ENCODE measurements around the gene SERAC1.

SERAC1 gene

GRCh38 chr6:158064725-158065251, 103.3 kb downstream of the SERAC1 start:
- peak; percentile 23 for ATAC-seq
- no peak for DNase-seq
- no peaks in the 10 kb centered on the region for H3K9me3 Mint-ChIP-seq
- H3K4me3 Mint-ChIP-seq = no peak overlapping the region
- H3K27me3 Mint-ChIP-seq = no peaks in the 10 kb centered on the region
- no peak overlapping the region for H3K27ac Mint-ChIP-seq
- peaks cover 28% of the 10 kb centered on the region for H3K4me1 Mint-ChIP-seq

DNA sequence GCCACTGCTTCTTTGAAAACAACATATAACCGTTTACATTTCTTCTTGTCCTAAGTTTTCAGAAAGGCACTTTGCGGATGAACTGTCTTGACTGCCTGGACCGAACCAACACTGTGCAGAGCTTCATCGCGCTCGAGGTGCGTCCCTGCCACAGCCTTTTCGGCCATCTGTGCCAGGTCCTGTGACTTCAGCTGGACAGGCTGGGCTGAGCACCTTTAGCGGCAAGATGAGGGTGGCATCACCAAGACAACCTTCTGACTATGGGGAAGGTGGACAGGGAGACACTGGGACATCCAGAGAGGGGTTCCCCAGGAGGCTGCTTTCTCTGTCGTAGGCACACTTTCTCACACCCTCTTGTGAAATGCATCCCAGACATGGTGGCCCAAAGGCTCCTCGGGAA, 104.3 kb downstream of the SERAC1 start:
- no peak overlapping the region for H3K27ac Mint-ChIP-seq
- no peak for ATAC-seq
- no peaks in the 10 kb centered on the region for H3K27me3 Mint-ChIP-seq
- no peaks in the 10 kb centered on the region for H3K9me3 Mint-ChIP-seq
- H3K4me3 Mint-ChIP-seq = no peak overlapping the region
- DNase-seq = no peak
- H3K4me1 Mint-ChIP-seq = peaks cover 21% of the 10 kb centered on the region

DNA sequence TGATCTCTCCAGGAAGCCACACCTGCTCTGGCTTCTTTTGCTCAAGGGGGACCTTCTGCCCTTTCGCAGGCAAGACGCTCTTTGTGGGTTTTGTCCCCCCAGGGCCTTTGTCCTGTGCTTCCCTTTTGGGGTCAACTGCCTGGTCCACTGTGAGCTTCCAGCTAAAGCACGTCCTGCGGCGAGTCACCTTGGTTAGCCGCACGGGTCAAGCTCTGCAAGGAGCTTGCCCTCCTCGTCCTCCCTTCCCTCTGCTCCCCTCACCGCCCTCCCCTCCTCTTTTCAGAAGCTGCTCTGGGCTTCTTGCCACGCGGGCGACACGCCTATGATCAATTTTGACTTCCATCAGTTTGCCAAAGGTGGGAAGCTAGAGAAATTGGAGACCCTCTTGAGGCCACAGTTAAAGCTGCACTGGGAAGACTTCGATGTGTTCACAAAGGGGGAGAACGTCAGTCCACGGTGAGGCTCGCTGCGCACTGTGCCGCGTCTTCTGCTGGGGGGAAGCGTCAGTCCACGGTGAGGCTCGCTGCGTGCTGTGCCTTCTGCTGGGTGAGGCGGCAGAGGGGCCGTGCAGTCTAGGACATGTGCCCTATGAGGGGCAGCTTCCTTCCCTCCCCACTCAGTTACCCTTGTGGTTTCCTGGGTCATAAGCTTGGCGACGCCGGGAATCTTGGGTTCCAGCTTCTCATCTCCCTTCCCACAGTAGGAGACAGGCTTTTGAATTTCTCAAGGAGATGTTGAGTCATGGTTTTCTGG, 106.2 kb downstream of the SERAC1 start:
- DNase-seq = no peak
- H3K27ac Mint-ChIP-seq = no peak overlapping the region
- peaks cover 21% of the 10 kb centered on the region for H3K4me1 Mint-ChIP-seq
- ATAC-seq = no peak
- no peaks in the 10 kb centered on the region for H3K9me3 Mint-ChIP-seq
- H3K27me3 Mint-ChIP-seq = no peaks in the 10 kb centered on the region
- H3K4me3 Mint-ChIP-seq = no peak overlapping the region

DNA sequence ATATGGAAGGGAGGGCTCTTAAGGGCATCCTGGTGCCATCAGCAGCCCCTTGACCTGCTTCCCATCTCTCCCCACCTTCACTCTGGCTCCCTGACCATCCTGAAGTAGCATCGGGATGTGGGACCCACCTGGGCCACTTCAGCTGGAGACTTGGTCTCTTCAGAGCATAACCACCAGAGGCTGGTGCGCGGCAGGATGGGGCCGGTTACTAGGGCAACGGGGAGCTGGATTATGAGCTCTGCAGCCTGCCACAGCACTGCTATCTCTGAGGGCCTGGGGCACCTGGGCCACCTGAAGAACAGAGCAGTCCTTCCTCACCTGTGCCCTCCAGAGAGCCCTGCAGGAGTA, 106.7 kb downstream of the SERAC1 start:
- no peak for DNase-seq
- ATAC-seq = no peak
- no peak overlapping the region for H3K27ac Mint-ChIP-seq
- no peak overlapping the region for H3K4me3 Mint-ChIP-seq
- H3K27me3 Mint-ChIP-seq = no peaks in the 10 kb centered on the region
- H3K4me1 Mint-ChIP-seq = peaks cover 27% of the 10 kb centered on the region
- H3K9me3 Mint-ChIP-seq = no peaks in the 10 kb centered on the region

- ATAC-seq = no peak
- H3K27ac Mint-ChIP-seq = peak overlapping the region in 1 of 2 donors; percentile 57
- H3K4me1 Mint-ChIP-seq = peaks cover 30% of the 10 kb centered on the region
- H3K27me3 Mint-ChIP-seq = no peaks in the 10 kb centered on the region
- no peak overlapping the region for H3K4me3 Mint-ChIP-seq
- H3K9me3 Mint-ChIP-seq = no peaks in the 10 kb centered on the region
- DNase-seq = no peak
Measured at GRCh38 chr6:158060455-158061360, 107.4 kb downstream of the SERAC1 start.

All from stimulated activated naive CD8-positive, alpha-beta T cell treated with anti-CD3 and anti-CD28 coated beads, Interleukin-15, amount 100 ng/mL, for 72 hours (primary cell).